Stimulated activated CD4-positive, alpha-beta T cell treated with anti-CD3 and anti-CD28 coated beads, TNF-alpha, amount 100 ng/mL, for 1 hour (primary cell): ENCODE measurements around the gene NPDC1.
A peak's percentile ranks its signal among the peaks of the same experiment; 100 is the strongest.

ENCODE experiments used
- DNase-seq, 3 donors: peaks; one replicate each; pipeline ENCODE4 v3.0.0-alpha.2; 2020; ENCODE audit warnings: low read depth in 3 of 3, low spot score in 1 of 3

The NPDC1 gene

DNA sequence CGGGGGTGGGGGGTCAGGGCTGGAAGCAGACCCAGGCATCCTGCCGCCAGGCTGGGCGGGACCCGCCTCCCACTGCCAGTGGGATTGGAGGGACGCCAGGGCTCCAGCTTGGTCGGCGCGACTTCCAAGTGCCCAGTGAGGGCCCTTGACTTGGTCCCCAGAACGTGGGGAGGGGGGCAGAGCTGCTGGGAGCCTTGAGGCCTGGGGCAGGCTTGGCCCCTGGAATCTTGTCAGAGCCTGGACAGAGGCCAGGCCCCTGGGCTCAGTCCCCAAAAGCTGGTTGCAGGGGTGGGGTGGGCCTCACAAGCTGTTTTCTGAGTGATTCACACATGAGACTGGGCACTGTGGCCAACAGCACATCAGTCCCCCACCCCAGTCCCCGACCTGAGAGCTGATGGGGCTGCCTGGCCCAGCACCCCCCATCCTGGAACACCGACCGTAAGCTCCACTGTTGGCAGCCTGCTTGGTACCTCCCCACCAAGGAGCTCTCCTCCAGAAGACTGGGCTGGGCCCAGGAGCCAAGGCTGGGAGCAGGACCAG, 50.1 kb downstream of the NPDC1 start:
- no peak for DNase-seq

DNA sequence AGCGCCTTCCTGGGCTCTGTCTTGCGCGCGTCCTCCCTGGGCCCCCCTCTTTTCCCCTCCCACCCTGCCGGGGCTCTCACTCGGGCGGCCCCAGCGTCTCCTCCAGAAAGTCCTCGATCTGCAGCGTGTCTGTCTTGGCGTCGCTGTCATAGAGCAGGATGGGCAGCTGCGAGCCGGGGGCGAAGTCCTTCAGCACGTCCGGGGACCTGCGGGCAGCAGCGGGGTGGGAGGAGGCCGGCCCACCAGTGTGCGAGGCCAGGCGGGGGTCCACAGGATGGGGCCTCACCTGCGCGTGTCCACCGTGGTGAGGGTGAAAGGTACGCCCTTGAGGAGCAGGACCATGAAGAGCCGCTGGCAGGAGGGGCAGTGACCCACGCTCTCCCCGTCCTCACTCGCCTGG, 50.6 kb downstream of the NPDC1 start:
- DNase-seq, result no peak

DNA sequence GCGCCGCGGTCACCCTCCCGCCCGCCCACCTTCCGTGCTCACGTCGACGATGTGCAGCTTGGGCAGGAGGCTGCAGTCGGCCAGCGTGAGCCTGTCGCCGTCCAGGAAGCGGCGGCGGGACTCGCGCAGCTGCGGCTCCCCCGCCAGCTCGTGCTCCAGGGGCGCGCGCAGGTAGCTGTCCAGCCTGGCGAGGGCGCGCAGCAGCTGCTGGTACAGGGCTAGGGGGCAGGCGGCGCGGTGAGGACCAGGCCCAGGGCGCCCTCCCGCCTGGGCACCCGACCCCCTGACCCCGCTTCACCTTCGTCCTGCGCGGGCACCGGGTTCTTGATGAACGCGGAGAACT, 51.1 kb downstream of the NPDC1 start:
- DNase-seq, result no peak

DNA sequence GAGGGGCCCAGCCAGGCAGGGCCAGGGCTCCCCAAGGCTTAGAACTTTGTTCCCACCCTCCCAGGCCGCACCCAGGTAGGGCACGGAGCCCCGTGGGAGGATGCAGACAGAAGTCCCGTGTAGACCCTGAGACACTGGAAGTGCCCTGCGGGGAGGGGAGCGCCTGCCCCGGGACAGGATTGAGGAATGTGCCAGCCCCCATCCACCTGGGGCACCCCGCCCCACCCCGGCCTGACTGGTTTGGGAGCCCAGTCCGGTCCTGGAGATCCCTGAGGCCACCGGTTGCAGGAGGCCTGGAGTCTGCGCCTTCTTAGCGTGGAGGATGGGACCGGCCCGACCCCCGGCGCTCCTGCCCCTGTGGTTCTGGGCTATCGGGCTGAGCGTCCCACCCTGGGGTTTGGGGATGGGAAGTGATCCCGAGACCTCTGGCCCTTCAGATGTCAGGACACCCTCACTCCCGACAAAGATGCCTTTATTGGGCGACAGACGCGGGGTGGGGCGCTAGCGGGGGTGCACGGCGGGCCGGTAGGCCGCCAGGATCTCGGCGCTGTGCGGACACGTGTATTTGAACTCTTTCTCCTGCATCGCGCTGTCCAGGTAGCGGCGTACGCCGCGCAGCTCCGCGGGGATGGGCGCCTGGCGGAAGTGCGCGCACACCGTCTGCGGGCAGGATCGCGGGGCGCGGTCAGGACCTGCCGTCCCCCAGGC, 51.6 kb downstream of the NPDC1 start:
- DNase-seq, result no peak

DNA sequence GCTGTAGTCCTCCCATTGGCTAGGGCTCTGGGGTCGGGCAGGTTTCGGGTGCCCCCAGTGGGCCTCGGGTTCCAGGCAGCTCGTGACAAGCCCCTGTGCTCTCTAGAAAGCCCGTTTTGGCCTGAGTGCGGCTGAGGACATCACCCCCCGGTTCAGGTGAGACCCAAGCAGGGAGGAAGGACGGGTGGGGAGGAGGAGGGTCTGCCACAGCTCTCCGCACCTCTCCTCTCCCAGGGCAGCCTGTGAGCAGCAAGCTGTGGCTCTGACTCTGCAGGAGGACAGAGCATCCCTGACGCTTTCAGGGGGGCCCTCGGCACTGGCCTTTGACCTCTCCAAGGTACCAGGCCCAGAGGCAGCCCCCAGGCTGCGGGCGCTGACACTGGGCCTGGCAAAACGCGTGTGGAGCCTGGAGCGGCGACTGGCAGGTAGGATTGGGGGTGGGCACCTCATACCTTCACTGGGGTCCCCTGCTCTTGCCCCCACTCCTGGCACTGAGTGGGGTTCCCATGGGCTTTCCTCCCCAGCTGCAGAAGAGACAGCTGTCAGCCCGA, 53.1 kb downstream of the NPDC1 start:
- no peak for DNase-seq

DNA sequence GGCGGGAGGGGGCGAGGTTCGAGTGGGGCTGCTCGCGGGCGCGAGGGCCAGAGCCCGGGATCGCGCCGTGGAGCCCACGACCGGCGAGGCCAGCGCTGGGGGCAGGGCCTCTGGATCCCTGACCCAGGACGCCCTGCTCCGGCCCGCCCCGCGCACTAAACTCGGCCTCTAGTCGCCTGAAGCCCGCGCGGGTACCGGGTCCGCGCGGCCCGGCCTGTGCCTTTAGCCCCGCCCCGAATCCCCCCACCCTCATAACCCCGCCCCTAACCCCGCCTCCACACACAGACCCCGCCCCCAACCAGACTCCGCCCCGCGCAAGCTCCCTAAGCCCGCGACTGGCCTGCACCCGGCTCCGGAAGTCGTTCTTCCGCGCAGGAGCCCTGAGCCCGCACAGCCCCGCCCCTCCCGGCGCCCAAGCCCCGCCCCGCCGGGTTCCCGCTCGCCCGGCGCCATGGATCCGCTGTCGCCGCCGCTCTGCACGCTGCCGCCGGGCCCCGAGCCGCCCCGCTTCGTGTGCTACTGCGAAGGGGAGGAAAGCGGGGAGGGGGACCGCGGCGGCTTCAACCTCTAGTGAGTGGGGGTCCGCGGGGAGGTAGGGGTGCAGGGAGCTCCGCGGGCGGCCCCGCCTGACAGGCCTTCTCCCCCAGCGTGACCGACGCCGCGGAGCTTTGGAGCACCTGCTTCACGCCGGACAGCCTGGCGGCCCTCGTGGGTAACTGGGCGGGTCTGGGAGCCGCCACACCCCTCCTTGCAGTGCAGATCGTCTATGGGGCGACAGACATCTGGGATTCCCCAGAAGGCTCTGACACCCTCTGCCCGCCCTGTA, 53.8 kb downstream of the NPDC1 start, which contains the start of gene PAXX:
Gene PAXX (plus strand): TSS at position 430 of the 826 bp plus-strand sequence. CDS start 22 bp downstream, at position 452.
- peak; percentile 80 to 95 (median 87) for DNase-seq

DNA sequence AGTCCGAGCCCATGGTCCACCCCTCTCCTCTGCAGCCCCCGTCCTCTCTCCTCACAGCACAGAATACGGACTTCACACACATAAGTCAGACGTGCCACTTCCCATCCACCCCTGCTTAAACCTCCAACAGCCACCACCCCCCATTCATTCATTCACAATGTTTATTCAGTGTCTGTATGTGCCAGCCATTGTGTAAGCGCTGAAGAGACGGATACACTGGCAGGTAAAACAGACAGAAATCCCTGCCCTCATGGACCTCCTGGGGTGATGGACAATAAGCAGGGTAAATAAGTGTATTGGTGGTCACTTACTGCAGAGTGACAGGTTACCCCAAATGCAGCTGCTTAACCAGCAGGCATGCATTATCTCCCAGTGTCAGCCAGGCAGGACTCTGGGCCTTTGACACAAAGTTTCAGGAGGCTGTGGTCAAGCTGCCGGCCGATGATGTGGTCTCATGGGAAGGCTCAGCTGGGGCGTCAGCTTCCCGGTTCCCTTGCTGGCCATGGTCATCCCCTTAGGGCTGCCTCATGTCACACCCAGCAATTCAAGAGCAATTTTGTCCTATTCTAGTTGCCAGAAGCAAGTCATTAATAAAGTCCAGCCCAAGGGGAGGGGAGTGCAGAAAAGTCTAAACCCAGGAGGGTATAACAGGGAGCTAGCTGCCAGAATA, 55.6 kb downstream of the NPDC1 start:
- DNase-seq, result no peak
